ENCODE data around the gene AIRE. TPM values are rescaled to one million over a fixed set of nuclear protein-coding genes. Genes with fewer than 3 reads are reported as not detected.
A peak's percentile ranks its signal among the peaks of the same experiment; 100 is the strongest.

Gene AIRE
- total and polyA plus RNA-seq, 9 donors, result 0.04 to 0.72 (median 0.11) TPM; not detected in 1

GRCh38 chr21:44331209-44331608 lies 45.5 kb downstream of the AIRE start:
- H3K4me1 ChIP-seq (ENCODE audit: control insufficient read depth, insufficient read depth, low read length), result peaks cover 12% of the 10 kb centered on the region
- H3K36me3 ChIP-seq (ENCODE audit: control insufficient read depth, insufficient read depth, low read length), result peaks cover 58% of the 10 kb centered on the region
- no peaks in the 10 kb centered on the region for H3K27me3 ChIP-seq (ENCODE audit: control insufficient read depth, insufficient read depth, low read length)
- DNase-seq, result no peak
- 82% methylated on average over 16 of the region's 16 CpGs for WGBS (ENCODE audit: insufficient coverage)
- no peak overlapping the region for H3K4me3 ChIP-seq (ENCODE audit: low read length)
- no peaks in the 10 kb centered on the region for H3K9me3 ChIP-seq (replicated peaks; ENCODE audit: control insufficient read depth, low read depth, low read length)
- H3K27ac ChIP-seq (ENCODE audit: low read length), result no peak overlapping the region

DNA sequence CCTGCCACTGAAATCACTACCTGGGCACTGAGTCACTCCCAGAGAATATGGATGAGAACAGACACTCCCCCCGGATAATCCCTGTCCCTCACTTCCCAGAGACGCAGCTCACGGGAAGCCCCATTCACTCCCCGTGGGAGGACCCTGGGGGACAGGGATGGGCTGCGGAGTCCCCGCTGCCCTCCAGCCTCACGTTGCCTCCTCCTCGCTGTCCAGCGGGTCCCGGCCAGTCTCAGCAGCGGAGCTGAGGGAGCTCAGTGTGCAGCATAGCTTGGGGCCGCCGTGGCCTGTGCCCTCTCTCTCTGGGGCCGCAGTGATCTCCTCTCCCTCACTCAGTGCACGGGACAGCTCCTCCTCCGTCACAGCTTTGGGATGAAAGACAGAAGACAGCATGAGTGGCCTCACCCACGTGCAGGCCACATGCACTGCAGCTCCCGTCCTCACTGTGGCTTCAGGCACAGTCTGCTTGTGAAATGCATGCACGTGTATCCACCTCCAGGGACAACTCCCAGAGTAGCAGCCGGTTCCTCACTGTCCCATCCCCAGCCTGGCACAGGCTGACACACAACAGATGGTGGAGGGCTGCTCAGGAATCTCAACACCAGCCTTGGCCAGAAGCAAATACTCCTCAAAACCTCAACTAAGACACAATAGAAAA lies 46.1 kb downstream of the AIRE start:
- H3K4me3 ChIP-seq (ENCODE audit: low read length), result no peak overlapping the region
- no peak for DNase-seq
- peaks cover 61% of the 10 kb centered on the region for H3K36me3 ChIP-seq (ENCODE audit: control insufficient read depth, insufficient read depth, low read length)
- no peak overlapping the region for H3K27ac ChIP-seq (ENCODE audit: low read length)
- H3K4me1 ChIP-seq (ENCODE audit: control insufficient read depth, insufficient read depth, low read length), result peaks cover 12% of the 10 kb centered on the region
- no peaks in the 10 kb centered on the region for H3K9me3 ChIP-seq (replicated peaks; ENCODE audit: control insufficient read depth, low read depth, low read length)
- H3K27me3 ChIP-seq (ENCODE audit: control insufficient read depth, insufficient read depth, low read length), result no peaks in the 10 kb centered on the region
- WGBS (ENCODE audit: insufficient coverage), result 60% methylated on average over 19 of the region's 20 CpGs

GRCh38 chr21:44332383-44332782 lies 46.7 kb downstream of the AIRE start:
- H3K27ac ChIP-seq (ENCODE audit: low read length), result no peak overlapping the region
- peaks cover 12% of the 10 kb centered on the region for H3K4me1 ChIP-seq (ENCODE audit: control insufficient read depth, insufficient read depth, low read length)
- H3K27me3 ChIP-seq (ENCODE audit: control insufficient read depth, insufficient read depth, low read length), result no peaks in the 10 kb centered on the region
- peaks cover 61% of the 10 kb centered on the region for H3K36me3 ChIP-seq (ENCODE audit: control insufficient read depth, insufficient read depth, low read length)
- no peak for DNase-seq
- WGBS (ENCODE audit: insufficient coverage), result 87% methylated on average over 17 of the region's 17 CpGs
- no peaks in the 10 kb centered on the region for H3K9me3 ChIP-seq (replicated peaks; ENCODE audit: control insufficient read depth, low read depth, low read length)
- H3K4me3 ChIP-seq (ENCODE audit: low read length), result no peak overlapping the region

DNA sequence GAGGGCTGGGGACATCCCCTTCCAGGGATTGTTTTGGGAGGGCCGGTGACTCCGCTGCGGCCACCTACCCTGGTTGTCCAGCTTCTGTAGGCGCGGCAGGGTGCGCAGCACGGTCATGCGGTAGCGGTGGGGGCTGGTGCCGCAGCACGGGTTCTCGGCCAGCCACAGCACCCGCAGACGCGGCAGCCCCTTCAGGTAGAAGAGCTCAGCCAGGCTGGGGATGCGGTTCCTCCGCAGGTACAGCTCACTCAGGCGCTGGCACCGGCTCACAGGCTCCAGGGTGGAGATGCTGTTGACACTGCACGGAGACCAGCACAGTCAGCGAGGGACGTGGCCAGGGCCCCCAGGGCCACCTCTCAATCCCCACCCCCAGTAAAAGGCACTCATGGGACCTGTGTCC lies 47.3 kb downstream of the AIRE start:
- 94% methylated on average over 22 of the region's 22 CpGs for WGBS (ENCODE audit: insufficient coverage)
- no peak for DNase-seq
- no peak overlapping the region for H3K4me3 ChIP-seq (ENCODE audit: low read length)

DNA sequence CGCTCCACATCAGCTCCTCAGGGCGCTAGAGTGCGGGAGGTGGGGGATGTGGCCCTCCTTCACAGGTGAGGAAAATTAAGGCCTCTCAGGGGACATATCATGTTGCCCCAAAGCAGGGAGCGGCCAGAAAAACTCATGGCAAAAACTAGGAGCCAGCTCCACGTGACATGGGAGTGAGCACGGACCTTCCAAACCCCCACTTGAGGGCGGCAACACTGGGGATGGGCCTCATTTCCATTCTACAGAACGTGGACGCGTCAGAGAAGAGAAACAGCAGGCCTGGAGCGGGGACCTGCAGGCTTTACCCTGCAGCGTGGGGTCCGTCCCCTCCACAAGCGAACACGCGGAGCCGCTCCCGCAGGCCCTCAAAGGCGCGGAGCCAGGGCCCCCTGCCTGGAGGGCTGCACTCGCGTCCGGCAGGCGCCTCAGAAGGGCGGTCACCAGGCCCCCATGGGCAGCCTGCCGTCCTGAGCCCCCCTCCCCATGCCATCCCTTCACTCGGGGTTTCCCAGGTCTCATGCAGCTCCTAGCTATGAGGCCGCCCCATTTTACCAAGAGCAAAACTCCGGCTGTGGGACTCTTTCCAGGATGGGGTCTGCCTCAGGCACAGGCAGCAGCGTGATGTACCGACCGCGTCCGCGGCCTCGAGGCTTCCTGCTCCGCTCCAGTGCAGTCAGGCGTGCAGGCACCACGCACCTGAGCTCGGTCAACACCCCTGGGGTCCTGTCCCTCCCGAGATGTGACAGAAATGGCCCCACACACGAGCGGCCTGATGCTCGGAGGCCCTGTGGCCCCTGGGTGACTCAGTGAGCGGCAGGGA lies 48.0 kb downstream of the AIRE start:
- Histone ChIP-seq H3K9me3 (replicated peaks; ENCODE audit: control insufficient read depth, low read depth, low read length) (no peaks in the 10 kb centered on the region), H3K4me1 (ENCODE audit: control insufficient read depth, insufficient read depth, low read length) (peaks cover 19% of the 10 kb centered on the region), H3K4me3 (ENCODE audit: low read length) (no peak overlapping the region), H3K36me3 (ENCODE audit: control insufficient read depth, insufficient read depth, low read length) (peaks cover 53% of the 10 kb centered on the region), H3K27ac (ENCODE audit: low read length) (no peak overlapping the region), H3K27me3 (ENCODE audit: control insufficient read depth, insufficient read depth, low read length) (no peaks in the 10 kb centered on the region)
- DNase-seq, result peak; percentile 59
- 49% methylated on average over 44 of the region's 45 CpGs for WGBS (ENCODE audit: insufficient coverage)

More for the DNA sequence above, 47.3 kb downstream of the AIRE start:
- no peaks in the 10 kb centered on the region for H3K9me3 ChIP-seq (replicated peaks; ENCODE audit: control insufficient read depth, low read depth, low read length)
- H3K27me3 ChIP-seq (ENCODE audit: control insufficient read depth, insufficient read depth, low read length), result no peaks in the 10 kb centered on the region
- no peak overlapping the region for H3K27ac ChIP-seq (ENCODE audit: low read length)
- peaks cover 55% of the 10 kb centered on the region for H3K36me3 ChIP-seq (ENCODE audit: control insufficient read depth, insufficient read depth, low read length)
- H3K4me1 ChIP-seq (ENCODE audit: control insufficient read depth, insufficient read depth, low read length), result peaks cover 13% of the 10 kb centered on the region

DNA sequence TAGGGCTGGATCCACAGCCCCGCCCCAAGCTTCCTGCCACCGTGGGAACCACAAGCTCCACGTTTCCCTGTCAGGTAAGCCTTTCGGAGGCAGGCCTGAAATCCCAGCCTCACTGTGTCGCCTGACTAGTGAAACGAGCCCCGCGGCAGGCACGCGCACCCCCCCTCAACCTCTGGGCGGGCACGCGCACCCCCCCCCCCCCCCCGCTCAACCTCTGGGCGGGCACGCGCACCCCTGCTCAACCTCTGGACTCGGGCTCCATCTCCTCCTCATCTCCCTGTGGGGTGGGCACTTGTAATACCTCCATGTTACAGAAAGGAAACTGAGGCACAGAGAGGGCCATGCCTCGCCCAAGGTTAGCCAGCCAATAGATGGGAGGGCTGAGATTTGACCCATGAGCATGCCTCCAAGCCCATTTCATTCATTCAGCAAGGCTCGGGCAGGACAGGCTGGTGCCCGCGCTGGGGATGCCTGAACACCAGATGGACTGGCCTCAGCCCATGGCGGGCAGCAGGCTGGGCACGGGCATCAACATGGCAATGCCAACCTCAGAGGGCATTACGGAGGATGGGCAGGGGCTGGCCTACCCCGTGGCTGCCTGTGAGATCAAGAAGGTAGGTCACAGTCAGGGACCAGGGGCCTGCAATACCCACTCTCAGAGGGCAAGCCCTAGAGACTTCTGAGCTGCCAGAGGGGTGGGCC lies 48.8 kb downstream of the AIRE start:
- no peak overlapping the region for H3K4me3 ChIP-seq (ENCODE audit: low read length)
- H3K4me1 ChIP-seq (ENCODE audit: control insufficient read depth, insufficient read depth, low read length), result peaks cover 19% of the 10 kb centered on the region
- WGBS (ENCODE audit: insufficient coverage), result 93% methylated on average over 14 of the region's 26 CpGs
- H3K9me3 ChIP-seq (replicated peaks; ENCODE audit: control insufficient read depth, low read depth, low read length), result no peaks in the 10 kb centered on the region
- no peak for DNase-seq
- peaks cover 48% of the 10 kb centered on the region for H3K36me3 ChIP-seq (ENCODE audit: control insufficient read depth, insufficient read depth, low read length)
- H3K27ac ChIP-seq (ENCODE audit: low read length), result no peak overlapping the region
- no peaks in the 10 kb centered on the region for H3K27me3 ChIP-seq (ENCODE audit: control insufficient read depth, insufficient read depth, low read length)

DNA sequence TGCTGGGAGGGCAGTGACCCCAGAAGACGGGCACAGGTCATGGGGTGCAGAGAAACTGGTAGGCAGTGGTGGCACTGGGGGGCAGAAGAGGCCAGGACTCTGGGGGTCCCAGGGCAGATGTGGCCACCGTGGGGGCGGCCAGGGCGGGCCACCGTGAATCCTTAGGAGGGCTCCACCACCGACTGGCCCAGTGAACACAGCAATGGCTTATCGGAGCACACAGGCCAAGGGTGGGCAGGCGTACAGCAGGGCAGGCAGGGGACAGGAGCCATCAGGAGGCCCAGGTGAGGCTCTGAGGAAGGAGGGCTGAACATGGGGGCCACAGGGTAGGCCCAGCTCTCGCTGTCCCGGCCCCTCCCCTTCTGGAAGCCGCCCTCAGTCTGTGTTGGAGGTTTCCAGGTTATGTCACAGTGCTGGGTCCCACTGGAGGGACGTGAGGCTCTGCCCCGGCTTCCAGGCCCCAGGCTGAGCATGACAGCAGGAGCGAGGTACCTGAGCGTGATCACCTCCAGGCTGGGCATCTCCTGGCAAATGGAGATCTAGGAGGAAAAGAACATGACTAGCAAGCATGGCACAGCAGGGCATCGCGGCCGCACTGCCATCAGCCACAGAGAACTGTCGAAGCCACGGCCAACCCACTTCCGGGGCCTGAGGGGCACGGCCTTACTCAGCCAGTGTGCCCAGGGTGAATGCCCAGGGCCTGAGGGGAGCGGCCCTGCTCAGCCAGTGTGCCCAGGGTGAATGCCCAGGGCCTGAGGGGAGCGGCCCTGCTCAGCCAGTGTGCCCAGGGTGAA lies 49.8 kb downstream of the AIRE start:
- WGBS (ENCODE audit: insufficient coverage), result 93% methylated on average over 19 of the region's 24 CpGs
- H3K27ac ChIP-seq (ENCODE audit: low read length), result no peak overlapping the region
- H3K27me3 ChIP-seq (ENCODE audit: control insufficient read depth, insufficient read depth, low read length), result no peaks in the 10 kb centered on the region
- peaks cover 28% of the 10 kb centered on the region for H3K4me1 ChIP-seq (ENCODE audit: control insufficient read depth, insufficient read depth, low read length)
- no peak for DNase-seq
- H3K9me3 ChIP-seq (replicated peaks; ENCODE audit: control insufficient read depth, low read depth, low read length), result no peaks in the 10 kb centered on the region
- H3K4me3 ChIP-seq (ENCODE audit: low read length), result no peak overlapping the region
- peaks cover 44% of the 10 kb centered on the region for H3K36me3 ChIP-seq (ENCODE audit: control insufficient read depth, insufficient read depth, low read length)

GRCh38 chr21:44337449-44337848 lies 51.8 kb downstream of the AIRE start:
- 40% methylated on average over 1 of the region's 3 CpGs for WGBS (ENCODE audit: insufficient coverage)
- Histone ChIP-seq H3K36me3 (ENCODE audit: control insufficient read depth, insufficient read depth, low read length) (peaks cover 31% of the 10 kb centered on the region), H3K4me3 (ENCODE audit: low read length) (no peak overlapping the region), H3K27me3 (ENCODE audit: control insufficient read depth, insufficient read depth, low read length) (no peaks in the 10 kb centered on the region), H3K9me3 (replicated peaks; ENCODE audit: control insufficient read depth, low read depth, low read length) (no peaks in the 10 kb centered on the region), H3K27ac (ENCODE audit: low read length) (no peak overlapping the region), H3K4me1 (ENCODE audit: control insufficient read depth, insufficient read depth, low read length) (peaks cover 28% of the 10 kb centered on the region)
- DNase-seq, result peak; percentile 64

DNA sequence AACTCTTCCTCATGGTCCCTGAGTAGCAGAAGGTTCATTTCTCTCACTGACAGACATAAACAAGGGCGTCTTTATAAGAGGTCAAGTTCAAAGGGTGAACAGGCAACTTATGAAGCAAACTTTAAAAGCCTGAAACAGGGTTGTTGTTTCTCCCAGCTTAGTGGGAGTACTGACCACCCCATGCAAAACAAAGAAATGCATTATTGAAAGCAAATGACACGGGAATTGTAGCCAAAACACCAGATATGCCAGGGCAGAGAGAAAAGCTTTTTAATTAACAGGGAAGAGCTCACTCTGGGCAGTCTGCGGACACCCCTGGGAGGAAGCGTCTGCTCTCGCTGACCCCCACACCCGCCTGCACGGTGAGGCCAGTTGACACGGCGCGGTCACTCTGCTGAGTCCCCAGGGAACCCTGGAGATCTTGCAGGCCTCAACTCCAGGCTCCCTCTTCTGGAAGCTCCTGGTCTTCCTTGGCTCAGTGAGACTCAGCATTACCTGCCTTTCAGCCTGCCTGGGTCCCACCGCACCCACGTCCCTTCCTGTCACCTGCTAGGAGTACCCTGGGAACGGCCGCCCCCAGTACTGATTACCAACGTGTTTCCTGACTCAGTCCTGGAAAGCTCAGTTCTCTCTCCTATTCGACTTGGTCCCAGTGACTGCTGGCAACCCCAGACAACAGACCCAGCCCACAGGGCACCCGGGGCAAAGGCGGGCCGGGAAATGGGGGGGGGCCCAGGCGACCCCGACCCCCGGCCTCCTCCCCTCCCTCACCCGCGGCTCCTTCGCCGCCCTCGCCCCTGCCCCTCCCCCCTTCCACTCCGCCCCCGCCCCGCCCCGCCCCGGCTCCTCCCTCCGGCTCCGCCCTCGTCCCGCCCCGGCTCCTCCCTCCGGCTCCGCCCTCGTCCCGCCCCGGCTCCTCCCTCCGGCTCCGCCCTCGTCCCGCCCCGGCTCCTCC lies 52.5 kb downstream of the AIRE start:
- 6% methylated on average over 14 of the region's 47 CpGs for WGBS (ENCODE audit: insufficient coverage)
- H3K27me3 ChIP-seq (ENCODE audit: control insufficient read depth, insufficient read depth, low read length), result no peaks in the 10 kb centered on the region
- H3K27ac ChIP-seq (ENCODE audit: low read length), result peak overlapping the region; percentile 90
- H3K4me3 ChIP-seq (ENCODE audit: low read length), result peak overlapping the region; percentile 42
- peaks cover 24% of the 10 kb centered on the region for H3K36me3 ChIP-seq (ENCODE audit: control insufficient read depth, insufficient read depth, low read length)
- H3K4me1 ChIP-seq (ENCODE audit: control insufficient read depth, insufficient read depth, low read length), result peaks cover 26% of the 10 kb centered on the region
- no peaks in the 10 kb centered on the region for H3K9me3 ChIP-seq (replicated peaks; ENCODE audit: control insufficient read depth, low read depth, low read length)
- peak; percentile 86 for DNase-seq
